OCI-LY3 (cell line): ENCODE data around the gene NOS2.

Experiments
- CTCF ChIP-seq: fragments of 200-600, 300-600 bp; sonication (generic); IDR thresholded peaks from 2 replicates; pipeline ENCODE4 v1.5.1; 2014; ENCODE audit warnings: antibody characterized with exemption, low read length, low read depth
- EZH2phosphoT487 ChIP-seq: fragments of 200-600 bp; shearing (Covaris generic); IDR thresholded peaks from 2 replicates; pipeline ENCODE4 v1.6.1; 2018; ENCODE audit warnings: antibody characterized with exemption, mixed run types, low read depth

- no peak for TF ChIP-seq CTCF
- TF ChIP-seq EZH2phosphoT487, result no peak
Measured at GRCh38 chr17:27810902-27811557, 10.7 kb upstream of the NOS2 start.
